HG03060 (cell line): ENCODE measurements around the gene PDZD7.

Source experiments
- ATAC-seq: cut with Tn5 transposase; IDR thresholded peaks from one replicate; pipeline ENCODE4 v1.9.1; 2021; ENCODE audit warnings: low read depth, moderate number of reproducible peaks; ENCODE audit not compliant: unreplicated experiment

PDZD7 gene

GRCh38 chr10:101005869-101006567 lies 24.9 kb downstream of the PDZD7 start:
- no peak for ATAC-seq

- no peak for ATAC-seq
Measured at GRCh38 chr10:101005361-101005760, 25.6 kb downstream of the PDZD7 start.

DNA sequence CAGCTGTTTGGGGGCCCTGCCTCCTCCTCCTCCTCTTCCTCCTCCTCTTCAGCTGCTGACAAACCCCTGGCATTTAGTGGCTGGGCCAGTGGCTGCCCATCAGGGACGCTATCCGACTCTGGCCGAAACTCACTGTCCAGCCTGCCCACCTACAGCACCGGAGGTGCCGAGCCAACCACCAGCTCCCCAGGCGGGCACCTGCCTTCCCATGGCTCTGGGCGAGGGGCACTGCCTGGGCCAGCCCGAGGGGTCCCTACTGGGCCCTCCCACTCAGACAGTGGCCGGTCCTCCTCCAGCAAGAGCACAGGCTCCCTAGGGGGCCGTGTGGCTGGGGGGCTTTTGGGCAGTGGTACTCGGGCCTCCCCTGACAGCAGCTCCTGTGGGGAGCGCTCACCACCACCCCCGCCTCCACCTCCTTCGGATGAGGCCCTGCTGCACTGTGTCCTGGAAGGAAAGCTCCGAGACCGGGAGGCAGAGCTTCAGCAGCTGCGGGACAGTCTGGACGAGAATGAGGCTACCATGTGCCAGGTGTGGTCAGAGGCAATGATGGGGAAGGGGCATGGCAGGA lies 27.2 kb downstream of the PDZD7 start:
- ATAC-seq, result no peak

GRCh38 chr10:101002456-101002855 lies 28.5 kb downstream of the PDZD7 start:
- ATAC-seq, result no peak

GRCh38 chr10:101001659-101002035 lies 29.3 kb downstream of the PDZD7 start:
- no peak for ATAC-seq

DNA sequence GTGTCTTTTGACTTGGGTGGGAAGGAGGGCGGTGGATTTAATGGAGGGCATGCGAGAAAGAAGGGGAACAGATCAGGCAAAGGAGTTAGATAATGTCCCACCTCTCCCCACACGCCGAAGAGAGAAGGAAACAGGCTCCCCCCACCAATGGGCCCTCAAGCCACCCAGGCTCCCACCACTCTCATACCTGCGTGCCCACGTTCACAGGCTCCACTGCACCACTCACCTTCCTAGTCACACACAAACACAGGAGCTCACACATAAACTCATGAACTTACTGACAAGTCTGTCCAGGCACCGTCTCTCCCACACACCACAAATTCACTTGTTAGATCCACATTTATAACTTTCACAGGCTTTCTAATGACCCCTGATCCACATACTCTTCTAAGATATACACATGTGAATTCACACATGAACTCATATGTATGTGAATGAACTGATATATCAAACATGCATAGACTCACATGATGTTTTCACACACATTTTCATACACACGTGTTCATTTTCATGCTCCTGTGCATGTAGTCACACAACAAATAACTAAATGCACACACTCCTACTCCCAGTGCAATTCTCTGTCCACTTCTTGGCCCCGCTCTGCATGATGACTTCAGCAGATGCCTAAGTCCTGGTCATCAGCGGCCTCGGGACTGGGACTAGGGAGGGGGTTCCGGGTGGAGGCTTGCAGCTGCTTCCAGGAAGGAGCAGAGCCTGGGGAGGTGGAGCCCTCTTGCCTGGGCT lies 29.8 kb downstream of the PDZD7 start:
- no peak for ATAC-seq

- no peak for ATAC-seq
Measured at GRCh38 chr10:101000127-101000914, 30.6 kb downstream of the PDZD7 start.

GRCh38 chr10:100999742-101000126 lies 31.2 kb downstream of the PDZD7 start, which contains the start of gene LZTS2:
LZTS2 (plus strand) TSS chr10:100999808; CDS start chr10:101002539, 2,731 bp downstream.
- ATAC-seq, result no peak

DNA sequence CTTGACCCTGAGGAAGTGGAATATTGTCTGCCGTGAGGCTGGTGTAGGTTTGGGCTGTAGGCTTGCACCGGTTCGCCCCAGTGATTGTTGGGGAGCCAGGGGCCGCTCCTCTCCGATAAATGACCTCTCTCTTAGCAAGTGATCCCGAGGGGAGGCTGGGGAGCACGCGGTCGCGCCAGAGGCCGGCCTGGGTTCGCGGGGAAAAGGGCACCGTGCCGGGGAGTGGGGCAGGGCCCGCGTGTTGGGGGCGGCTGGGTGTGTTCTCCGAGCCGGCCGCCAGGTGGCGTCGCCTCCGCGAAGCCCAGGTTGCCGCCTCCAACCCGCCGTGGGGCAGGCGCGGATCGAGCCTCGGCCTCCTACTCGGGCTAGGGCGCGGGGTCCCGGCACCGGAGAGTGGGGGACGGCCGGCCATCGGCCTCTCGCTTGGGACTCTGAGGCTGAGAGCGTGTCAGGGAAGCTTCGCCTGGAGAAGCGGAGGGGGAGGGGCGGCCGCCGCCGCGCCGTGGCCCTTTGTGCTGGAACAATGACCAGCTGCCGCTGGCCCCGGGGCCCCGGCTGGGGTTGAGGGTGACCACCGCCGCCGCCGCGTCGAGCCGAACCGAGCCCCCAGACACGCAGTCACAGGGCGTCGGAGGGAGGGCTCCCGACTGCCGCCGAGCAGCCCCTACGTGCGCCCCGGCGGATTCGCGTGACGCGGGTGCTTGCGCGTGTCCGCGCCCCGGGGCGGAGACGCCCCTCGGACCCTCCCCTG lies 31.8 kb downstream of the PDZD7 start:
- ATAC-seq, result no peak

DNA sequence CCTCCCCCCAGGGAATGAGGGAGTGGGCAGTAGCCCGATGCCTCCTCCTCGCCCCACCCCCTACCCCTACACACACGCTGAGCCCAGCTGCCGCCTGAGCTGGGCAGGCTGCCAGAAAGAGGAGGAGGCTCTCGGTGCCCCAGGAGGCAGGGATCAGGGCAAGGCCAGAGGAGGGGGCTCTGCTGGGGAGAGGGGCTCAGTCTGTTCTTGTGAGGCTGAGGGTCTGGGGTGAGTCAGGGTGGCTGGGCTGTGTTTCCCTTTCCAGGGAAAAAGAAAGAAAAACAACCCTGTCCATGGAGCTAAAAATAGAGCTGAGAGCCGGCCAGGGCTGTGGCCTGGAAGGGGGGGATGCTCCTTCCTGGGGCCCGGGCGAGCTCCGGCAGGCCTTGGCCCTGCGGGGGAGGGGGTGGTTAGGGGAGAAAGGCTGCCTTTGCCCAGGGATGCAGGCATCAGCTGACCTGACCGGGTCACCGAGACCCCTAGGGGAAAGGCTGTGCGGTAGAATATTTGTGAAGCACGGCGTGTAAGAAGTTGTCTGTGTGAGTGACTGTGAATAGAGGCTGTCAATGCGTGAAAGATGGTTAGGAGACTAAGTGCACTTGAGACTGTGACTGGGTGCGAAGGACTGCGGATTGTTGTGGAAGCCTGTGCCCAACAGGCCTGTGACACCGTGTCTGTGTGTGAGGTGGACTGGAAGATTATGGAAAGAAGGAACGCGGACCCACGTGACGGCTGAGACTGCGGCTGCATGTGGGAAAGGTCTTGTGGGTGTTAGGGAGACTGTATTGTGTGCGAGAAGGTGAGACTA lies 32.5 kb downstream of the PDZD7 start:
- no peak for ATAC-seq

GRCh38 chr10:100997360-100998182 lies 33.4 kb downstream of the PDZD7 start:
- ATAC-seq, result no peak

DNA sequence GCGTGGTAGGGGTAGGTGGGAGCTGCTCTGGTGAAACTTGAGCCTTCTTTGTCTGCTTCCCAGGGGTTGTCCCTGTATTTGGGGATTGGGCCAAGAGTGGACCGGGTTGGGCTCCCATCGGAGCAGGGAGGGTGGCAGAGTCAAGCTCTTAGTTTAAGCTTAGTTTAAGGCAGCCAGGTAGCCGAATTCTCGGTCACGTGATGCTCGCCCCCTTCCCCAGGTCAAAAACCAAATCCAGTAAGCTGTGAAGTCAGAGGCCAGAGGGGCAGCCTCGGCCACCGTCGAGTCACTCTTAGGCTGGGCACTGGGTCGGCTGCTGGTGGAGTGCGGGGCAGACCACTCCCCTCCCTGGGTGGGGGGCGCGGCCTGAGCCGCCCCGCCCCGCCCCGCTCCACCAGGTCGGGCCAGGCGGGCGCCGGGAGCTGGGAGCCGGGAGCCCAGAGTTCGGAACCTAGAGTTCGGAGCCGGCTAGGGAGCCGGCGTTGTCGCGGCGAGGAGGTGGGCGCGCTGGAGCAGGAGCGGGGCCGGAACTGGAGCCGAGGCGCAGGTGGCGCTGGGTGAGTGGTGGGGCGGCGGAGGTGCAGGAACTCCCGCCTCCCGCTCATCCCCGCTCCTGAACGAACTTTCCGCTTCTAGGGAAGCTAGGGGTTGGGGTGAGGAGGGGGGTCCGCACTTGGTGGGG lies 34.1 kb downstream of the PDZD7 start:
- ATAC-seq, result no peak

DNA sequence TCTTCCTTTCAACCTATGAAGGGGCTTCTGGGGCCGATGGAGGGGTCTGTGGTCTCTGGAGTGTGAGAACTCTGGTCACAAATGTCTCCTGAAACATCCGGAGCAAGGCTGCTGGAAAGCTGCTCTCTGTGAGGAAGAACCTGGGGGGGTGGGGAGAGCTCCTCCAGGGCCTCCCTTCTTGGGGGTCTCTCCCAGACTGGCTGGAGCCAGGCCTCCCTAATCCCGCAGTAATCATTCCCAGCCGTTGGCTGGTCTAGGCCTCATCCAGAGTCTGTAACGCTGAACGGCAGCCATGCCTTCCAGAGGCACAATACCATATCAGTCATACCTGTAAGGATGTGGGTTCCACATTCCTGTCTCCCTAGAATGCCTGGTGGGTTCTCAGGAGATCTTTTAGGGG lies 35.7 kb downstream of the PDZD7 start:
- ATAC-seq, result no peak

GRCh38 chr10:100993986-100994708 lies 36.8 kb downstream of the PDZD7 start:
- ATAC-seq, result no peak

- no peak for ATAC-seq
Measured at GRCh38 chr10:100989088-100989487, 41.8 kb downstream of the PDZD7 start.

- ATAC-seq, result no peak
Measured at GRCh38 chr10:100988166-100988565, 42.8 kb downstream of the PDZD7 start.

DNA sequence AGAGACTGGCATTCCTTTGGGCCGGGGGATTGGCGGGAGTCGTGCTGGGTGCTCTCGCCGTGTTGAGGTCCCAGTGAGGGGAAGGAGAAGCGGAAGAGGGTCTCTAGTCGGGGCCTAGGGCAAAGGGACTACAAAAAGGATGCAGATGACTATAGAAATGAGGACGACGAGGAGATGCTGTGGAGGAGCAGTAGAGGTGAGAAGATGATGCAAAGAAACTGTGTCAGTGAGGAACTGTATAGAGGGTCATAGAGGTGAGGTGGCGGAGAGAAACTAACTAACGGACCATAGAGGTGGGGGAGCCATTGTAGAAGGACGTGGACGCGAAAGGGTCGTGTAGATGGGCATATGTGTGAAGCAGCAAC lies 43.3 kb downstream of the PDZD7 start:
- ATAC-seq, result no peak
